GM12865 (cell line): ENCODE results near the gene LRRC8B.

Source experiments
- DNase-seq: peaks from one replicate; pipeline ENCODE4 v3.0.0; 2010; ENCODE audit warnings: low read depth
- H3K4me3 ChIP-seq: 2 replicates; pipeline ENCODE4 v1.5.1; 2011; ENCODE audit warnings: mild to moderate bottlenecking, low read depth, low read length, control low read depth
- TF ChIP-seq, protein P1 (sequence below): IDR thresholded peaks from 2 replicates; pipeline ENCODE4 v1.5.1; 2011; ENCODE audit warnings: low read length, control low read depth, low read depth, inconsistent platforms; ENCODE audit not compliant: insufficient read depth; ENCODE audit errors: missing control alignments

LRRC8B gene

DNA sequence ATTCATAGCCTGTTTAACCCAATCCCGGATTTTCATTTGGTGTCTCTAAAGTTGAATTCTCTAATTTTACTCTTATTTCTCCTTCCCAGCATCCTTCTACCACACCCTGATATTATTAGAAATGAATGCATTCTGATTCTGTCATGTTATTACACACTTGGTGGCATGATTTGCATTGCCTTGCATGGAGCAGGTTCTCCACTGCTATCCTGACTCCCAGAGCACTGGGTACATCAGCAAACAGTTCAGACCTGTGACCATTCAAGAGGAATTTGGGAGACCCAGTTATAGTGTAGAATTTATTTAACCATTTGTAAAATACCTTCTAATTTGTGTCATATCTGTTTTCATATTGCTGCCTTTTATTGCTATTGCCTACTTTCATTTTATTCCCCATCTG is 2.6 kb downstream of the LRRC8B start:
- TF ChIP-seq, protein P1, sequence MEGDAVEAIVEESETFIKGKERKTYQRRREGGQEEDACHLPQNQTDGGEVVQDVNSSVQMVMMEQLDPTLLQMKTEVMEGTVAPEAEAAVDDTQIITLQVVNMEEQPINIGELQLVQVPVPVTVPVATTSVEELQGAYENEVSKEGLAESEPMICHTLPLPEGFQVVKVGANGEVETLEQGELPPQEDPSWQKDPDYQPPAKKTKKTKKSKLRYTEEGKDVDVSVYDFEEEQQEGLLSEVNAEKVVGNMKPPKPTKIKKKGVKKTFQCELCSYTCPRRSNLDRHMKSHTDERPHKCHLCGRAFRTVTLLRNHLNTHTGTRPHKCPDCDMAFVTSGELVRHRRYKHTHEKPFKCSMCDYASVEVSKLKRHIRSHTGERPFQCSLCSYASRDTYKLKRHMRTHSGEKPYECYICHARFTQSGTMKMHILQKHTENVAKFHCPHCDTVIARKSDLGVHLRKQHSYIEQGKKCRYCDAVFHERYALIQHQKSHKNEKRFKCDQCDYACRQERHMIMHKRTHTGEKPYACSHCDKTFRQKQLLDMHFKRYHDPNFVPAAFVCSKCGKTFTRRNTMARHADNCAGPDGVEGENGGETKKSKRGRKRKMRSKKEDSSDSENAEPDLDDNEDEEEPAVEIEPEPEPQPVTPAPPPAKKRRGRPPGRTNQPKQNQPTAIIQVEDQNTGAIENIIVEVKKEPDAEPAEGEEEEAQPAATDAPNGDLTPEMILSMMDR: no peak
- no peak overlapping the region for H3K4me3 ChIP-seq
- no peak for DNase-seq

GRCh38 chr1:89527750-89528381 is 3.2 kb downstream of the LRRC8B start:
- TF ChIP-seq, protein P1: no peak
- no peak for DNase-seq
- no peak overlapping the region for H3K4me3 ChIP-seq

- TF ChIP-seq, protein P1: no peak
- H3K4me3 ChIP-seq: no peak overlapping the region
- DNase-seq: no peak
These were observed 3.8 kb downstream of the LRRC8B start for GRCh38 chr1:89528382-89528780.

DNA sequence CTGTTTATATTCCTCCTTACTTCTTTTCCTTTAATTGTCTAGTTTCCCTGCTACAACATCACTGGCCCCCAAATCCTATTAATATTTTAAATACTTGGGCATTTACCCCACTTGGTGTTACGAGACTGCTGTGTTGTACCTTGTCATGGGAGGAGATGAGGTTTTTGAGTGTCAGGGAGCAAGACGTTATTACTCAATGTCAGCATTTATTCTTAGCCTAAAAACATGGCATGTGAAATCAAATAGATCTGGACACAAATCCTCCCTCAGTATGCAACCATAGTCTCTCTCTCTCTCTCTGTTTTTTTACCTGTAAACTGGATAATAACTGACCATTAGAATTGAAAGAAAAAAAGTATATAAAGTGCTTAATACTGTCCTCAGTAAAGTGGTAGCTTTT is 4.6 kb downstream of the LRRC8B start:
- no peak overlapping the region for H3K4me3 ChIP-seq
- TF ChIP-seq, protein P1: no peak
- DNase-seq: no peak

DNA sequence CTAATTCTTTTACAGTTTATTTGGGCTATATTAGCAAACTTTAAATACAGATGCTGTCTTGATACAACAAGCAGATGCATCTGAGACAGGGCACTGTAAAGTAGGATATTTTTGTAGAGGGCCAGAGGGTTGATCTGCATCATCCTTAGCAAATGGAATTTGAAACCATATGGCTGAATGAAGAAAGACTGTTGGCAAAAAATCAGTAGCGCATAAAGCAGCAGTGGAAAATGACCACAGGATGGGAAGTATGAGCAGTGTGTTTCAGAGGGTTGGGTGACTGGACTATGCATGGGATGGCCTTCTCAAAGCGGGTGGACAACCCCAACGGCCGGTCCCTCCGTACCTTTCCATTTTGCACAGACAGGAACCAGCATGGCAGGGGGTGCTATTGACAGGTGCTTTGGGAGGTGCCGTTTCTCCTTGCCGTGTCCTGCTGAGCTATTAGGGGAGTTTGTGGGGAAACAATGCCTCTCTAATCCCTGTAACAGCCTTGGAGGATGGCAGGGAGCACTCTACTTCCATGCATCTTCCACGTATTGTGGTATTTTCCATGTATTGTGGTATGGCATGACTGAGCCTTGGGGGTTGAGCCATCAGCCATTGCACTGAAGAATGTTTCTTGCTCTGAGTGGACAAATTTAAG is 5.9 kb downstream of the LRRC8B start:
- TF ChIP-seq, protein P1: no peak
- no peak for DNase-seq
- H3K4me3 ChIP-seq: no peak overlapping the region

DNA sequence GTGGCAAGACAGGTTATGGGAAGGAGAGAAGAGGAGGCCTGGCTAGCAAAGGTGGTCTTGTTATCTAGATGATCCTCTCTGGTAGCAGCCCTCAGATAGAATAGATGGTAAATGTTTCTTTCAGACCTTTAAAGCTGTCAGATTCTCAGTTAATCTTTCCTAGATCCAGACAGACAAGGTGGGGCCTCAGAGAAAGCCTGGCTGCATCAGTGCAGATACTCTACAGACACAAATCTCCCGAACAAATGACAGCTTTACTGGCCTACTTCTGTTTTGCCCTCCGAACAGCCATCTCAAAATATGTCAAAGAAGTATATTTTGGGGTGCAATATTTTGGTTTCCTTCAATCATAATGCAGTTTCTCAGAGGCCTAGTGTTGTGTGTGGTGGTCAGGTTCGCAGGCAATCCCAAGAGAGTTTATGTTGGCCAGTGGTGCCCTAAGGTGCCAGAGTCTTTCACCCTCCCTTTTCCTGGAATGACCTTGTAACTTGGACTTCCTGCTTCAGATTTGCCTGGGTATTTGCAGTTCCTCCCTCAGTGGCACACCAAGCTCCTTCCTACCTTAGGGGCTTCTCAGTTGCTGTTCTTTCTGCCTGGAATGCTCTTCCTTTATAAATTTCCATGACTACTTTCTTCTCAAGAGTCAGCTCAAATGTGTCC is 7.0 kb downstream of the LRRC8B start:
- TF ChIP-seq, protein P1: no peak
- no peak overlapping the region for H3K4me3 ChIP-seq
- no peak for DNase-seq
